Stimulated activated CD4-positive, alpha-beta T cell treated with anti-CD3 and anti-CD28 coated beads, Interleukin-1b, Interleukin-23, amount 100 ng/mL, for 24 hours (primary cell): ENCODE results near the gene MET.

Experiments
- DNase-seq, 4 experiments: peaks; one replicate each; pipeline ENCODE4 v3.0.0-alpha.2; 2020; ENCODE audit warnings: low read depth in 4 of 4, low spot score in 1 of 4

MET gene

GRCh38 chr7:116843378-116843777 lies 171.4 kb downstream of the MET start:
- no peak for DNase-seq
